Ishikawa (cell line): Measurements from ENCODE around the gene ATP9A.

Source experiments
- CREB1 ChIP-seq: IDR thresholded peaks from 2 replicates; pipeline ENCODE4 v1.6.1; 2012; ENCODE audit warnings: low read depth
- EGR1 ChIP-seq: IDR thresholded peaks from 2 replicates; pipeline ENCODE4 v1.6.1; 2012
- EP300 ChIP-seq: IDR thresholded peaks from 2 replicates; pipeline ENCODE4 v1.6.1; 2012; ENCODE audit warnings: borderline replicate concordance
- MAX ChIP-seq: IDR thresholded peaks from 2 replicates; pipeline ENCODE4 v1.6.1; 2012
- NFIC ChIP-seq: IDR thresholded peaks from 2 replicates; pipeline ENCODE4 v1.6.1; 2012
- RAD21 ChIP-seq: IDR thresholded peaks from 2 replicates; pipeline ENCODE4 v1.6.1; 2012; ENCODE audit warnings: low read depth
- REST ChIP-seq: IDR thresholded peaks from 2 replicates; pipeline ENCODE4 v1.6.1; 2012; ENCODE audit warnings: low read depth, mild to moderate bottlenecking
- YY1 ChIP-seq: IDR thresholded peaks from 2 replicates; pipeline ENCODE4 v1.6.1; 2012; ENCODE audit warnings: low read depth
- ZBTB7A ChIP-seq: IDR thresholded peaks from 2 replicates; pipeline ENCODE4 v1.6.1; 2012; ENCODE audit warnings: low read depth

GRCh38 chr20:51804754-51805153 lies 36.6 kb upstream of the ATP9A start:
- TF ChIP-seq EP300 (no peak), ZBTB7A (no peak), CREB1 (no peak), REST (no peak), EGR1 (no peak), RAD21 (no peak), NFIC (no peak), MAX (no peak), YY1 (no peak)
